GM12878 (cell line): ENCODE measurements around the gene SETD5.

ENCODE experiments used
- JUNB ChIP-seq: IDR thresholded peaks from 2 replicates; pipeline ENCODE4 v1.6.1; 2016; ENCODE audit warnings: antibody characterized with exemption, mild to moderate bottlenecking
- NFXL1 ChIP-seq: fragments of 450-650 bp; IDR thresholded peaks from 2 replicates; pipeline ENCODE4 v1.6.1; 2017; ENCODE audit warnings: antibody characterized with exemption, mild to moderate bottlenecking, borderline replicate concordance
- RFX5 ChIP-seq: IDR thresholded peaks from 2 replicates; pipeline ENCODE4 v1.6.1; 2011; ENCODE audit warnings: low read depth, low read length, improper control_type of control experiment
- ZNF24 ChIP-seq: fragments of 450-650 bp; IDR thresholded peaks from 2 replicates; pipeline ENCODE4 v1.6.1; 2017; ENCODE audit warnings: antibody characterized with exemption, mild to moderate bottlenecking
- ZNF274 ChIP-seq: IDR thresholded peaks from one replicate; pipeline ENCODE4 v1.8.0; 2011; ENCODE audit not compliant: insufficient read length, insufficient read depth
- TF ChIP-seq, protein P1 (sequence below), 3 experiments: IDR thresholded peaks in 2 of 3; conservative IDR thresholded peaks in 1 of 3; 2 replicates each; pipeline ENCODE4 v1.5.1; 2011; ENCODE audit warnings: low read depth in 3 of 3, low read length in 3 of 3, mild to moderate bottlenecking in 3 of 3, control low read depth in 2 of 3, moderate library complexity in 2 of 3, inconsistent platforms in 1 of 3, mixed read lengths in 1 of 3; ENCODE audit not compliant: control insufficient read depth in 2 of 3, insufficient read depth in 1 of 3; ENCODE audit errors: extremely low read depth in 1 of 3

DNA sequence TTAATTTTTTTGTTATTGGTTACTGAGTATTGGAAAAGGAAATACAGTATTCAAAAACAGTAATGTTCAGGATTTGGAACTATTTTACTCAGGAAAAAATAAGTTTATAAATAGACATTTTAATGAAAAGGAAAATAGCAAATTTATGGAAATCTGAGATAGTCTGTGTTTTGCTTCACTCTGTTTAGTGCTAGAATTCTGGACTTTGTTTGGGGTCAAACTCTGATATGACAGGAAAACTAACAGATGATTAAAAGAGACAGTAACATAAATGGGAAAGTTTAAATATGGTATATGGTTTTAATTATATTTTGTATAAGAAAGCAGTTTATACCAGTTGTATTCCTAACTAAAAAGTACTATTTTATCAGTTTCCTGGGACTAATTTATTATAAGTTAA, 17.4 kb downstream of the SETD5 start:
- TF ChIP-seq RFX5 (no peak), ZNF24 (no peak), JUNB (no peak), ZNF274 (no peak), NFXL1 (no peak)
- TF ChIP-seq, protein P1, sequence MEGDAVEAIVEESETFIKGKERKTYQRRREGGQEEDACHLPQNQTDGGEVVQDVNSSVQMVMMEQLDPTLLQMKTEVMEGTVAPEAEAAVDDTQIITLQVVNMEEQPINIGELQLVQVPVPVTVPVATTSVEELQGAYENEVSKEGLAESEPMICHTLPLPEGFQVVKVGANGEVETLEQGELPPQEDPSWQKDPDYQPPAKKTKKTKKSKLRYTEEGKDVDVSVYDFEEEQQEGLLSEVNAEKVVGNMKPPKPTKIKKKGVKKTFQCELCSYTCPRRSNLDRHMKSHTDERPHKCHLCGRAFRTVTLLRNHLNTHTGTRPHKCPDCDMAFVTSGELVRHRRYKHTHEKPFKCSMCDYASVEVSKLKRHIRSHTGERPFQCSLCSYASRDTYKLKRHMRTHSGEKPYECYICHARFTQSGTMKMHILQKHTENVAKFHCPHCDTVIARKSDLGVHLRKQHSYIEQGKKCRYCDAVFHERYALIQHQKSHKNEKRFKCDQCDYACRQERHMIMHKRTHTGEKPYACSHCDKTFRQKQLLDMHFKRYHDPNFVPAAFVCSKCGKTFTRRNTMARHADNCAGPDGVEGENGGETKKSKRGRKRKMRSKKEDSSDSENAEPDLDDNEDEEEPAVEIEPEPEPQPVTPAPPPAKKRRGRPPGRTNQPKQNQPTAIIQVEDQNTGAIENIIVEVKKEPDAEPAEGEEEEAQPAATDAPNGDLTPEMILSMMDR (IDR thresholded peaks at IDR 0.05 in 2 of 3, conservative IDR thresholded peaks at IDR 0.05 in 1 of 3; ENCODE audit: control insufficient read depth in 2 of 3, extremely low read depth in 1 of 3, insufficient read depth in 1 of 3, low read depth in 3 of 3, low read length in 3 of 3), result no peak
